NT2/D1 (cell line): ENCODE results near the gene FHOD3.

Experiments
- DNase-seq: peaks from one replicate; pipeline ENCODE4 v3.0.0-alpha.2; 2011; ENCODE audit warnings: low read depth, low spot score
- H3K27me3 ChIP-seq: 2 replicates; pipeline ENCODE4 v1.6.0; 2011; ENCODE audit warnings: mild to moderate bottlenecking; ENCODE audit not compliant: insufficient read length, insufficient read depth
- H3K36me3 ChIP-seq: 2 replicates; pipeline ENCODE4 v1.6.1; 2011; ENCODE audit warnings: mild to moderate bottlenecking, low read length, mixed read lengths; ENCODE audit not compliant: insufficient read depth, insufficient read length
- H3K4me1 ChIP-seq: 2 replicates; pipeline ENCODE4 v1.5.1; 2011; ENCODE audit not compliant: insufficient read depth, insufficient read length
- H3K4me3 ChIP-seq: 2 replicates; pipeline ENCODE4 v1.5.1; 2011; ENCODE audit warnings: low read depth; ENCODE audit not compliant: insufficient read length
- H3K9ac ChIP-seq: 2 replicates; pipeline ENCODE4 v1.6.0; 2011; ENCODE audit warnings: low read depth; ENCODE audit not compliant: insufficient read length
- H3K9me3 ChIP-seq: 2 replicates; pipeline ENCODE4 v1.5.1; 2011; ENCODE audit warnings: mild to moderate bottlenecking, low read length; ENCODE audit not compliant: insufficient read depth
- SUZ12 ChIP-seq: IDR thresholded peaks from 2 replicates; pipeline ENCODE4 v1.6.1; 2011; ENCODE audit not compliant: insufficient read length, insufficient read depth; ENCODE audit errors: extremely low read depth
- YY1 ChIP-seq: IDR thresholded peaks from 2 replicates; pipeline ENCODE4 v1.6.1; 2011; ENCODE audit not compliant: insufficient read length, insufficient read depth
- ZNF274 ChIP-seq: IDR thresholded peaks from 2 replicates; pipeline ENCODE4 v1.6.1; 2011; ENCODE audit warnings: mild to moderate bottlenecking, low read depth, low read length

The FHOD3 gene

GRCh38 chr18:36394486-36394885, 97.0 kb downstream of the FHOD3 start:
- no peak overlapping the region for H3K4me3 ChIP-seq

DNA sequence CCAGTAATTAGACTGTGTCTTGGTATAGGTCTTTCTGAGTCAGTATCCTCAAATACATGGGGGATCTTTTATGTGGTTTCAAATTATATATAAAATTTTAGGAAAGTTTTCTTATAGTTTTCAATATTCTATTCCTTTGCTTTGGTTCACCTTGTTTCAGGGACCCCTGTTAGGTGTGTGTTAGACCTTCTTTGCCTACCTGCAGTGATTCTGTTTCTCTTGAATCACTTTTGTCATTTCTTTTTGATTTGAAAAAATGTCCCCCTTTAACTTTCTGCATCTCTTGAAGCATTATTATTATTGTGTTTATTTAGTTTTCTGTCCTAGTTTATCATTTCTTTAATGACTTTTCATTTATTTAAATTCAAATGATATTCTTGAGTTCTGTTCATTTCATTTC, 98.7 kb downstream of the FHOD3 start:
- no peak for DNase-seq
- Histone ChIP-seq H3K9ac (no peak overlapping the region), H3K4me3 (no peak overlapping the region), H3K9me3 (peaks cover 10% of the 10 kb centered on the region; the same call in 1 of the 2 replicates), H3K36me3 (no peaks in the 10 kb centered on the region), H3K4me1 (no peaks in the 10 kb centered on the region), H3K27me3 (no peaks in the 10 kb centered on the region)
- TF ChIP-seq YY1 (no peak), SUZ12 (no peak)

More at GRCh38 chr18:36394486-36394885, 97.0 kb downstream of the FHOD3 start:
- Histone ChIP-seq H3K4me1 (no peaks in the 10 kb centered on the region), H3K9ac (no peak overlapping the region), H3K9me3 (peaks cover 10% of the 10 kb centered on the region; the same call in 1 of the 2 replicates), H3K27me3 (no peaks in the 10 kb centered on the region), H3K36me3 (no peaks in the 10 kb centered on the region)
- TF ChIP-seq ZNF274 (no peak), YY1 (no peak), SUZ12 (no peak)
- no peak for DNase-seq

GRCh38 chr18:36397033-36397432, 99.5 kb downstream of the FHOD3 start:
- Histone ChIP-seq H3K36me3 (no peaks in the 10 kb centered on the region), H3K4me3 (no peak overlapping the region), H3K9me3 (peaks cover 10% of the 10 kb centered on the region; the same call in 1 of the 2 replicates), H3K9ac (no peak overlapping the region), H3K27me3 (no peaks in the 10 kb centered on the region), H3K4me1 (no peaks in the 10 kb centered on the region)
- TF ChIP-seq ZNF274, result no peak
- TF ChIP-seq SUZ12, result no peak
- no peak for TF ChIP-seq YY1
- no peak for DNase-seq

GRCh38 chr18:36398419-36398818, 100.9 kb downstream of the FHOD3 start:
- no peak for DNase-seq
- Histone ChIP-seq H3K36me3 (no peaks in the 10 kb centered on the region), H3K27me3 (no peaks in the 10 kb centered on the region), H3K4me1 (no peaks in the 10 kb centered on the region), H3K9ac (no peak overlapping the region), H3K4me3 (no peak overlapping the region), H3K9me3 (peaks cover 10% of the 10 kb centered on the region; the same call in 1 of the 2 replicates)
- no peak for TF ChIP-seq ZNF274
- TF ChIP-seq SUZ12, result no peak
- no peak for TF ChIP-seq YY1

DNA sequence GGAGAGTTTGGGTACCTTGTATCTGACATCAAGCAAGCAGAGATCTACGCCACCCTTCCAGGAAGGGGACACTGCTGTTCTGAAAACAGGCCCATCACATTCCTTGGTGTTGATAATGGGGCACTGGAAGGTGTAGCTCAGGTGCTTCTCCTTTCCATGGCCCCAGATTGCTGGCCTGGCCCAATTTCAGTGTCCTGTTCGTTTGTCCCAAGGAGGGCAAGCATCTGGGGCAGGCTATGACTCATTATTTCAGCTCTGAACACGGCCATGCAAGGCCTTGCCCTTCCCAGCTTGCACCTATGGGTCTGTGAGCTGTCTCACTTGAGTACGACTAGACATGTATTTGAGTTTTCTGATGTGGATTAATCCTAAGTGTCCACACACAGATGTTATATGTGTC, 101.5 kb downstream of the FHOD3 start:
- no peaks in the 10 kb centered on the region for H3K4me1 ChIP-seq

DNA sequence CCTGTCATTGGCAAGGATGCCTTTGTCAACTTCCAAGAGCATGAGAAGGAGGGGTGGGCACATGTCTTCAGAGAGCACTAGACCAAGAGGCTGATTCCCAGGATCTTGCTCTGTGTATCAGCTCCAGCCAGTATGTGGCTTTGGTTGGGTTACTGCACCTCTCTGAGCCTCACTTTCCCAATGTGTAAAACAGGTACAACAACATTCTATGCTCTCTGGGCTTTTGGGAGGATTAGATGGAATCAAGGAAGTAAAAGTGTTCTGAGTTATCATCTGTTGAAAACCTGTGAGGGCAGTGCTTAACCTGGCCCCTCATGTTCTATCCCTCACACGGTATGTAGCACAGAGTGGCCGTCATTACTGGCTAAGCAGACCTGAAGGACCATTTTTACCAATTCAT, 103.9 kb downstream of the FHOD3 start:
- H3K4me3 ChIP-seq, result no peak overlapping the region
- TF ChIP-seq SUZ12, result no peak
- no peak for TF ChIP-seq YY1
- TF ChIP-seq ZNF274, result no peak
- no peak for DNase-seq
- H3K9ac ChIP-seq, result no peak overlapping the region
- H3K27me3 ChIP-seq, result no peaks in the 10 kb centered on the region
- H3K9me3 ChIP-seq, result no peaks in the 10 kb centered on the region
- no peaks in the 10 kb centered on the region for H3K36me3 ChIP-seq
- no peaks in the 10 kb centered on the region for H3K4me1 ChIP-seq

More for the DNA sequence above, 101.5 kb downstream of the FHOD3 start:
- H3K9ac ChIP-seq, result no peak overlapping the region
- no peaks in the 10 kb centered on the region for H3K27me3 ChIP-seq
- peaks cover 10% of the 10 kb centered on the region; the same call in 1 of the 2 replicates for H3K9me3 ChIP-seq
- no peaks in the 10 kb centered on the region for H3K36me3 ChIP-seq
- no peak for DNase-seq
- no peak overlapping the region for H3K4me3 ChIP-seq
- no peak for TF ChIP-seq SUZ12
- no peak for TF ChIP-seq YY1

DNA sequence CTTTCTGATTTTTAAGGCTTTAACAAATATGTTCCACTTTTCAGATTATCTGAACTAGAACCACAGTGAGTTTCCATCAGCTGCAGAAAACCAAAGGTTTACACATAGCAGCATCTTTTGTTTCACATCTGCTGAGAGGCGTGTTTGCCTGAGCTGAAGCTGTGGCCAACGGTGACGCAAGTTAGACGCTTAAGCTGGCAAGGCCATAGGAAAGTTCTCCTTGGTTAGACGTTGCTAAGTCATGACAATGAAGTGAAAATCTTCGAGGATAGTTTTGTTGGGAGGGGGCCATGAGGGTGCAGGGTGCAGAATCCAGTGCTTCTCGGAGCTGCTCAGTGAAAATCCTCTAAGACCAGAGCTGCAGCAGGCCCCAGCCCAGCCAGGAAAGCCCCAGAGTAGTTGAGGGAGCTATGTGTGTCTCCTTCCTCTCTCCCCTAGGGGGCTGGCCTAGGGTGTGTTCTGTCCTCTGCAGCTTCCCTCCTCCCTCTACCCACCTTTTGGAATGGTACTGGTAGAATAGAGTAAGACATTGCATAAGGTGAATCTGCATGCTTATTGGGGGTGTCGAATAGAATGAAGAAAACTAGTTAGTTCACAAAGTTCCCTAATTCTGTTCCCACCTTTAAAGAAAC, 105.4 kb downstream of the FHOD3 start:
- Histone ChIP-seq H3K4me1 (no peaks in the 10 kb centered on the region), H3K9me3 (no peaks in the 10 kb centered on the region), H3K4me3 (no peak overlapping the region), H3K9ac (no peak overlapping the region), H3K27me3 (no peaks in the 10 kb centered on the region), H3K36me3 (no peaks in the 10 kb centered on the region)
- no peak for DNase-seq
- TF ChIP-seq SUZ12 (no peak), YY1 (no peak), ZNF274 (no peak)
